PC-3 (cell line): ENCODE measurements around the gene CEP63.

Experiments used
- CTCF ChIP-seq: fragments of 300-600 bp; sonication (generic); conservative IDR thresholded peaks from 2 replicates; pipeline ENCODE4 v1.5.1; 2017; ENCODE audit warnings: antibody characterized with exemption, low read depth, mild to moderate bottlenecking, low read length
- EZH2 ChIP-seq: fragments of 300-600 bp; sonication (generic); IDR thresholded peaks from one replicate; pipeline ENCODE4 v1.6.1; 2017; ENCODE audit warnings: antibody characterized with exemption, mild to moderate bottlenecking, low read length; ENCODE audit not compliant: unreplicated experiment
- EZH2phosphoT487 ChIP-seq: fragments of 300-600 bp; sonication (generic); IDR thresholded peaks from 2 replicates; pipeline ENCODE4 v1.6.1; 2018; ENCODE audit warnings: mild to moderate bottlenecking, antibody characterized with exemption, low read length, borderline replicate concordance

- no peak for TF ChIP-seq EZH2phosphoT487
- no peak for TF ChIP-seq CTCF
- no peak for TF ChIP-seq EZH2
Measured at GRCh38 chr3:134485075-134485717, 661 bp upstream of the CEP63 start.
